ENCODE data around the gene PRKAA1.
A peak's percentile ranks its signal among the peaks of the same experiment; 100 is the strongest.

PRKAA1 gene

DNA sequence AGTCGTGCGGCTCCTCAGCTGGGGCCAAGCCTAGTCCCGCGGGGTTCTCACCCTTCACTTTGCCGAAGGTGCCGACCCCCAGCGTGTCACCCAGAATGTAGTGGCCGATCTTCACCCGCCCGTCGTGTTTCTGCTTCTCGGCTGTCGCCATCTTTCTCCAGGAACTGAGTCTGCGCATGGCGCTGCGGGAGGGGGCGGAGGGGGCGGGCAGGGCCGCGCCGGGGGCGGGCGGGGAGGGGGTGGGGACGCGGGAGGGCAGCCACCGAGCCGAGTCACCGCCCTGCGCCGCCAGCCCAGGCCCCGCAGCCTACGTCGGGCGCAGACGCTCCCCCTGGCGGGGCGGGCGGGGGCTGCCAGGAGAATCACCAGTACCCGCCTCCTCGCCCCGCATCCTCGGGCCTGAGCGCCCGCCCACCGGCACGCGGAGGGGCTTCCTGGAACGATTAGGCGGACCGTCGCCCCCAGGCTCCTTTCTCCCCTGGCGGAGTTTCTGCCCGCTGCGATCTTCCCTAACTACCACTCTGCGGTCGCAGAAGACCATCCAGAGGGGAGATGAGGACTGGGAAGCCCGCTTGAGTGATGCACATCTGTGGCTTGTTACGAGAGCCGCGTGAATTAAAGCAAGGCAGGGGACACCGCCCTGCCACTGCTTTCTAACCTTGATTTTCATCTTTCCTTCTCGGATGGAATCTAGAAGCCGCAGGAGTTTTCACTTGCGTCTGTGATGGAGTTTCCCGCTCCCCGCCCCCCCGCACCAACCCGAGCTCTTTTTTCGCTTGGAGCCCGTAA is at the start of gene PRKAA1:
Gene PRKAA1, minus strand, starts transcription at position 363 of the 789 bp plus-strand sequence. Its CDS starts 185 bp downstream, at position 178.
- DNase-seq (ENCODE audit: low read depth, low spot score): peak; percentile 52

DNA sequence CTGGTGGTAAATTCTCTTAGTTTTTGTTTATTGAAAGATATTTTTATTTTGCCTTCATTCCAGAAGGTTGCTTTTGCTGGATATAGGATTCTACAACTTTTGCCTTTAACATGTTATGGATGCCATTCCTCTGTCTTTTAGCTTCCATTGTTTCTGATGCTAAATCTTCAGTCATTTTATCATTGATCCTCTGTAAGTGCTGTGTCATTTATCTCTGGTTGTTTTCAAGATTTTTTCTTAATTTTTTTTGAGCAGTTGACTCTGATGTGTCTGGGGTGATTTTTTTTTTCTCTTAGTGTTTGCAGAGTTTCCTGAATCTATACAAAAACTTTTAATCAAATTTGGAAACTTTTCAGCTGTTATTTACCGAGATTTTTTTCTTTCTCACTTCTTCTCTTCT is 49.4 kb upstream of the PRKAA1 start:
- no peak for DNase-seq (ENCODE audit: low read depth, low spot score)

DNA sequence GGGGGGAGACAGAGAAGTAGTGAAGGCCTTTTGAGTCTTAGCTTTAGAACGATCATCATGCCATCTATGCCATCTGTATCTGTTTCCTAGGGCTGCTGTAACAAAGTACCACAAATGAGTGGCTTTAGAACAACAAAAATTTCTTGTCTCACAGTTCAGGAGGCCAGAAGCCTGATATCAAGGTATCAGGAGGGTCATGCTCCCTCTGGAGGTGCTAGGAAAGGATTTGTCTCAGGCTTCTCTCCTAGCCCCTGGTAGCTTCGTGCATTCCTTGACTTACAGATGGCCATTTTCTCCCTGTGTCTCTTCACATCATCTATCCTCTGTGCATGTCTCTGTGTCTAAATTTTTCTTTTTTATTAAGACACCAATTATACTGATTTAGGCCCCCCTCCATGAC is 48.2 kb upstream of the PRKAA1 start:
- DNase-seq (ENCODE audit: low read depth, low spot score): no peak

DNA sequence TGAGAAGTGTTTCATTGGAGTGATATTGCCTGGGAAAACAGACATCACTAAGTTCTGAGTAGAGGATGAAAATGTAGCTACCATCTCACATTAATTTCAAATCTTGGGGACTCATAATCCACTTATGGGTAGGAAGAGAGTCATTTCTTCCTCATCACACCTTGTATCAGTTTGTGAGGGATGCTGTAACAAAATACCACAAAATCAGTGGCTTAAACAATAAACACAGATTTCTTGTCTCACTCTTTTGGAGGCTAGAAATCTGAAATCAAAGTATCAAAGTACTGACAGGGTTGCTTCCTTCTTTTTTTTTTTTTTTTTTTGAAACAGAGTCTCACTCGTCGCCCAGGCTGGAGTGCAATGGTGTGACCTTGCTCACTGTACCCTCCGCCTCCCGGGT is 46.4 kb upstream of the PRKAA1 start:
- DNase-seq (ENCODE audit: low read depth, low spot score): no peak

DNA sequence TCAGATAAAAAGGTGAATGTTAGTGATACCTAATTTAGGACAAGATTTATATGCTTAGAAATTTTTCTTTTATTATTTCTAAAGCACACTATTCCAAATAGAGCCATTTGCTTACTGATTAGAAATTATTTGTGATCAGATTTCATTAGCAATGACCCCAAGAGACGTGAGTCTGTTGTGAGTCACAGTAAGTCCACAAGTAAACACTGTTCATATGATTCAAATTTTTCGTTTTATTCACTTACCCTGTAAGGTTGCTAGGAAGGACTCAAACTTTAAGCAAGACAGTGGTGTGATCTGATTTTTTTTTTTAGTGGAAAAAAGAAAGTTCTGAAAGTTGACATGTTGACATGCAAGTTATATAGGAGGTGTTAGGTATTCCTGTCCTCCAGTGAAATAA is 44.2 kb upstream of the PRKAA1 start:
- no peak for DNase-seq (ENCODE audit: low read depth, low spot score)

DNA sequence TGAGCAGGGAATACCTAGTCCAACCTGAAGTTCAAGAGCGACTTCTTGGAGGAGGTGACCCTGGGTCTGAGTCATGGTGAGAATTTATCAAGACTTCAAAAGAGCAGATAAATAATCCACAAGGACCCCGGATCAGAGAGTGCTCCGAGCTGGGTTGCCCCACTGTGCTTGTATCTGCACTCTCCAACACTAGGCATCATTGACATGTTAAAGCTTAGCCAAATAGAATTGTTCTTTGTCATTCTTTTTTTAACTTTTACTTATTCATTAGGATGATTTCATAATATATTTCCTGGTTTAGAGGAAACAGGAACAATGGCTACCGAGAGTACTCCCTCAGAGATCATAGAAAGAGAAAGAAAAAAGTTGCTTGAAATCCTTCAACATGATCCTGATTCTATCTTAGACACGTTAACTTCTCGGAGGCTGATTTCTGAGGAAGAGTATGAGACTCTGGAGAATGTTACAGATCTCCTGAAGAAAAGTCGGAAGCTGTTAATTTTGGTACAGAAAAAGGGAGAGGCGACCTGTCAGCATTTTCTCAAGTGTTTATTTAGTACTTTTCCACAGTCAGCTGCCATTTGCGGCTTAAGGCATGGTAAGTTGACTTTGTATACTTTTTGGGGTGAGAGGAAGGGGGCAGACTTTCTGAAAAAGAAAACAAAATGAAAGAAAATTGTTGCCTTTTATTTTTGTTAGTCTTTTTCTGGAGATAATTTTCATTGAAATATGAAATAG is 43.1 kb upstream of the PRKAA1 start, which contains the start of gene CARD6:
Gene CARD6, plus strand, starts transcription at position 300 of the 738 bp plus-strand sequence. Its CDS starts 16 bp downstream, at position 316.
- DNase-seq (ENCODE audit: low read depth, low spot score): no peak

DNA sequence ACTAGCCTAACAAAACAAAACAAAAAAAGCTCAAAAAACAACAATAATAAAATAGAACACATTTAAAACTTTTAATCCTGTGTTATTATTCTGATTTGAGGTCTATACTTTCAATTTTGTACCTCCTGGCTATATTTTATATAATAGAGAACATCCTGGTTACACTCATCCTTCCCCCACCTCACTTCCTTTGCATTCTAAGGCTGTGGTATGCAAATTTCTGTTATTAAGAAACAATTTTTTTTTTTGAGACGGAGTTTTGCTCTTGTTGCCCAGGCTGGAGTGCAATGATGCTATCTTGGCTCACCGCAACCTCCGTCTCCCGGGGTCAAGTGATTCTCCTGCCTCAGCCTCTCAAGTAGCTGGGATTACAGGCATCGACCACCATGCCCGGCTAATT is 39.9 kb upstream of the PRKAA1 start:
- DNase-seq (ENCODE audit: low read depth, low spot score): no peak

DNA sequence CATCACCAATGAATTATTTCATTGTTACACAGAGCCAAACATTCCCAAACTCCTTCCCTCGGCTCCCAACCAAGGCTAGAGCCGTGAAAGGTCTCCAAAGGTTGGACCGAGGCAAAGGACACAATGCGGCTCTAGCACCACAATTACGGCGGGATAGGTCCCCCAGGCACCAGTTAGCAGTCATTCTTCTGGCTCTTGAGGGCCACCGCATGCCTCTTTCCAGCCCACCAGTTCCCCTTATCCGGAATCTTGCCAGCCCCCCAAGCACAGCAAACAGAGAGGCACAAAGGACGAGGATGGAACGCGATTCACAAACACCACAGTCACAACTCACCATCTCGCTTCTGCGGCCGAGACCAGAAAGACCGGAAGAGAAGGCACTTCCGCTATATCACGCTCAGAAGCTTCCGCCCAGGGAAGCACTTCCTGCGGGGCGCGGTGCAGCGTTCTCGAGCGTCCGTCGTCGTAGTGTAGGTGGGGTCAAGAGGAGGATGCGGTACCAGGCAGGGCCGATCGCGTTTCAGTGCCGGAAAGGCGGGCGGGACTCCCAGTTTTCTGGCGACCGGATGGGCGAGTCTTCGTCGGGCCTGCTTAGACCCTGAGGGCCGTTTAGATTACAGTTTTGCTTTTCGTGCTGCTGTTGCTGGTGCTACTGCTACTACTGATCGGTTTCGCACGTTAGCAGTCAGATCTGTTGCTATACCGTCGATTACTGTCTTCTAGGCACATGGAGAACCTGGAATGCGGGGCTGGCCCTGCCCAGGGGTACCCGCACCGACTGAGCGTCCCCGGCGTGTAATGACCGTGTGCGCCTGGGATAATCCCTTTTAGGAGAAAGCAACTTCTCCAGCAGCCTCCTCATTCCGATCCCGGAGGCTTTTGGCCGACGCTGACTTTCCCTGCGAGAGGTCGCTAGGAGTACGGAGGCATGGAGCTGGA is 36.9 kb upstream of the PRKAA1 start, which contains the start of gene RPL37:
Gene RPL37, minus strand, starts transcription at position 374 of the 939 bp plus-strand sequence. Its CDS starts 37 bp downstream, at position 337.
- DNase-seq (ENCODE audit: low read depth, low spot score): peak; percentile 94

DNA sequence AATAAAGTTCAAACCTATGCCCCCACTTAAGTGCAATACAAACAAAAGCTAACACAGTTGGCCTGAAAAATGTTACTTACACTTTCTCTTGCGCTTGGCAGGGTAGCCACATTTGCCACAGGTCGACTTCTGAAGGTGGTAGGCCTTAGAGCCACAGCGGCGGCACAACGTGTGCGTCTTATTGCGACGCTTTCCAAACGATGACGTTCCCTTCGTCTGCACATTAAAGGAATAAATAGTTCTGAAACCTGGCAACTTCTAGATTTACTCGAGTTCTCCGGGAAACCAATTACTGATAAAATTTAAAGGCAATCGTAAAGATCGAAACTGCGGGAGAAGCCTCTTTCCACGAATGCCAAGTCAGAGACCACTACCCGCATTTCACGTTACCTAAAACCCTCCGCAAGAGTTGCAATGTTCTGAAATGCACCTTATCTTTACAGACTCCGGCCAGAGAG is 36.2 kb upstream of the PRKAA1 start:
- DNase-seq (ENCODE audit: low read depth, low spot score): no peak

DNA sequence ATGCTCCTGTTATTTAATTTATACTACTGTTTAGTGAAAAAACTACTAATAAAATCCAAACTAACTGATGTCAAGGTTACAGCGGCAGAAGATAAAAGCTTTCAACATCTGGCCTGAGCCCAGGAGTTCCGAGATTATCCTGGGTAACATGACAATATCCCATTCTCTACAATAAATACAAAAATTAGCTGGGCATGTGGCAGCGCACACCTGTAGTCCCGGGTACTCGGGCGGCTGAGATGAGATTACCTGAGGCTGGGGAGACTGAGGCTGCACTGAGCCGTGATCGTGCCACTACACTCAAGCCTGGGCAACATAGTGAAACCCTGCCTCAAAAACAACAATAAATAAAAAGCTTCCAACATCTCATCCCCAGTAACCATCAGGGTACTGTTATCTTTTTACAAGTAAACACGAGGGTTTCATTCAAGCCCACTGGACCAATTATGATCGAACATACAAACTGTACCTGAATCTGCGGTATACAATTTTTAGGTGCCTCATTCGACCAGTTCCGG is 35.6 kb upstream of the PRKAA1 start:
- no peak for DNase-seq (ENCODE audit: low read depth, low spot score)

DNA sequence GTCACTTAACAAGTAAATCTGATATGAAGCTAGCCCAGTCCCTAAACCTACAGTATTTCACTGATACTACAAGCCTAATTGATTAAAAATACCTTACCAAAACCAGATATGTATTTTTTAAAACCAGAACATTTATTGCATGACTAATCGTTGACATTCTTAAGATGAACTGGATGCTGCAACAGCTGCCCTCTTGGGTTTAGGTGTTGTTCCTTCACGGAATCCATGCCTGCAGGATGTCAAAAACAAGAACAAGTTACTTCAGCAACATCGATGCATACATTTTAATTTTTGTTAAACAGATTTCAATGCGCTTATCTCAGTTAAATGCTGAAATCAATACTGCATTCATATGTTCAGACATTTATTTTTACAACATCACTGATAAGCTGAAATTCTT is 34.2 kb upstream of the PRKAA1 start:
- DNase-seq (ENCODE audit: low read depth, low spot score): no peak

DNA sequence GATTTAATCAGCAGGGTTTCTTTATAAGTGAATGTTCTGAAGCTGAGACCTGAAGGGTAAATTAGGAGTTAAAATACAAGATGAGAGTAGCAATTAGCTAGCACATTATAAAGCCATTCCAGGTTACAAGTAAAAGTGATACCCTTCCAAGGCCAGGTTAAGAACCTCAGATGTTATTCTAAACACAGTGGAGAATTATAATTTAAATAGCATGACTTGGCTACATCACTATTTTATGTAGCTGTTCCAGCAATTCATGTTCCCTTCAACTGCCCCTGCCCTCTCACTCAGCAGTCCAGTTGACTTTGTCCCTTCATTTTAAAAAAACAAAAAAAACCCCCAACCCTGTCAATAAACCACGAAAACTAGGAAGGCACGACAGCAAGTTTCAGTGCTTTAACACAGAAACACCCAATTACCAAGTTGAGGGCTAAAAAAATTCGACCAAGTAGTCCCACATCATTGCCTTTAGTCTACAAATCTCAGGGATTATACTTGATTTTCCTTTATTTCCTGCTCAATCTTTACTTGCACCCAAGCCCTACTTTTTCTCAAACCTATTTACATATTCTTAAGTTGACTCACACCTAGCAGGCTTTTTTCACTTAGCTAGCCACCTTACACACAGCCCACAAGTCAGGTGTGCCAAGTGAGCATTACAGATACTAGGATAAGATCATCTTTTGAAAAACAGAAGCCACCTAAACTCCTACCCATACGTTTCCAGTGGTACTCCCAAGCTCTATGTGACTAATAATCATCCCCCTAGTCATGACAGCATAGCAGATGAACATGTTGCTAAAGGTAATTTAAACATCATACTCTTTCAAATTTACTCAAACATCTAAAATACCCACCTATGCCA is 33.4 kb upstream of the PRKAA1 start:
- DNase-seq (ENCODE audit: low read depth, low spot score): no peak

DNA sequence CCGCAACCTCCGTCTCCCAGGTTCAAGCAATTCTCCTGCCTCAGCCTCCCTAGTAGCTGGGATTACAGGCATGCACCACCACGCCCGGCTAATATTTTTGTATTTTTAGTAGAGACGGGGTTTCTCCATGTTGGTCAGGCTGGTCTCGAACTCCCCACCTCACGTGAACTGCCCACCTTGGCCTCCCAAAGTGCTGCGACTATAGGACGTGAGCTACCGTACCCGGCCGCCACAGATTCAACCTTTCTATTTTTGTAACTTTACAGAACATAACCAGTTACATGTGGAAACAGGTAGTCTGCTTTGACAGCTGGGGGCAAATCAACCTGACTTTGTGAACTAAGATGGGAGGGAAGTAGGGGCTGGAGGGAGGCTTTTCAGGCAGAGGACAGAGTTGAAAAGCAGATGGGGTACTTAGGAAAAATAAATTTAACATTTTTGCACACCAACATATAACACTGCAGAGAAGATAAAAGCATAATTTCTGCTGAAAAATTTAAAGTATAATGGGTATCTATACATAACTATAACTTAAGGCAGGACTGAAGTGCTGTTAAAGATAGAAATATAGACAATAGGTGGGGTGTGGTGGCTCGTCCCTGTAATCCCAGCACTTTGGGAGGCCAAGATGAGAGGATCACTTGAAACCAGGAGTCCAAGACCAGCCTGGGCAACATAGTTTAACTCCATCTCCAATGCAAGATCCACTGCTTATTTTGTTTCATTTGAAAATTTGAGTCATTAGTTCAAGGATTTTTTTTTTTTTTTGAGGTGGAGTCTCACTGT is 31.8 kb upstream of the PRKAA1 start:
- DNase-seq (ENCODE audit: low read depth, low spot score): no peak

DNA sequence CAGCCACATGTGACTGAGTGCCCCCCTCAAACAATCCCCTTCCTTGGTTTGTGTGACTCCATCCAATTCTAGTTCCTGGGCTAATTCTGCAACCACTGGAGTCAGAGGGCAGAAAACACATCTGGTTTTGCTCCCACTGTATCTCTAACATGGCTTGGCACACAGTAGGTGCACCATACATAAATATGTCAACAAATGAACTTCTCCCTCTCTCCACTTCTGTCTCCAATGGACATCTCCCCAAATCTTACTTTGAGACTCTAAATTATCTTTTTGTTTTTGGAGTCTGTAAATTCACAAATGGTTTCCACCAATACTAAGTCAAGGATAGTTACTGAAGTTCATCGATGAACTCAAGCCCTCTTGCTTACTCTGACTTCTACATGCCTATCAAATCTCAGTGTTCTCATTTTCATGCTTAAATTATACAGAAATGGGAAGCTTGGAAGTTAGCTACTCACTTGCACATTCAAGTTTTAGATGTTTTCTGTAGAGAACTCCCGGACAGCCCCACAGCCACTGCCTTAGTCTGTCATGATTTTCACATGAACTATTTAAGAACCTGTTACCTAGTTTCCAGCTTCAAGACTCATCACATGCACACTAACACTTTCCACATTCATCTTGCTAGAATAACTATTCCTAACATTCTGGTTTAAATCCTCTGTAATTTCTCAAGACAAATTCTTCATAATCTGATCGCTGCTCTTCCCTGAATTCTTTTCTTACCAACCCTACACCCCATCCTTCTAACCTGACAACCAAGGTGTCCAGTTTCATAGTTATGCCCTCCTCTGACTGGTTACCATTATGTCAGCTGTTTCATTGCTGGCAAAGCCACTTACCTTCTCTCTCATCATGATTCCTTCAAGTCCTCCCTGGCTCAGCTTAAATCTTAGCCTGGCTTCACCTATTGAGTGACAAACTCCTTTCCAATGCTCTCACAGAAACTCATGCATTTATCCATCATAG is 30.8 kb upstream of the PRKAA1 start:
- no peak for DNase-seq (ENCODE audit: low read depth, low spot score)

DNA sequence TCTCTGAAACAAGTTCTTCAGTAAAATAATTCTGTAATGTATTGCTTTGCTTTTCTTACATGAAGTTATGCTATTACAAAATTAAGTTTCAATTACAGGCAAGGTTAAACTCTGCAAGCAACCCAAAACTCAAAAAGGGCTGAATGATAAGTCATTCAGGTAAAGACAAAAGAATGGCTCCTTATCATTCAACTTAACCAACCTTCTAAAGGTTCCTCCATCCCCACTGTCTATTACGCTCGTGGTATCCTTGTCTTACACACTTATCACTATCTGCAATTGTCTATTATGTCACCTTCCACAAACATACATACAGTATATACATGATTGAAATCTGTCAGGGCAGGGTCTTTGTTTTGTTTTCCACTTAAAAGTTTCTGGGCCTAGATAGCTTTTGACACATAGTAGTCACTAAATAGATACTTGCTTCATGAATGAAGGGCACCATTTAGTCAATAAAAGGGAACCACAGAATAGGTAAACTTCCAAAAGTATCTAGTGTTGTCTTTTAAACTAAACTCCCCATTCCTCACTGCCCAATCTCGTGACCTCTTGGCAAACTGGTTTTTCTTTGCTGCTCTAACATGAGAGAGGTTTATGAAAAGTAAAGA is 30.0 kb upstream of the PRKAA1 start:
- DNase-seq (ENCODE audit: low read depth, low spot score): no peak

DNA sequence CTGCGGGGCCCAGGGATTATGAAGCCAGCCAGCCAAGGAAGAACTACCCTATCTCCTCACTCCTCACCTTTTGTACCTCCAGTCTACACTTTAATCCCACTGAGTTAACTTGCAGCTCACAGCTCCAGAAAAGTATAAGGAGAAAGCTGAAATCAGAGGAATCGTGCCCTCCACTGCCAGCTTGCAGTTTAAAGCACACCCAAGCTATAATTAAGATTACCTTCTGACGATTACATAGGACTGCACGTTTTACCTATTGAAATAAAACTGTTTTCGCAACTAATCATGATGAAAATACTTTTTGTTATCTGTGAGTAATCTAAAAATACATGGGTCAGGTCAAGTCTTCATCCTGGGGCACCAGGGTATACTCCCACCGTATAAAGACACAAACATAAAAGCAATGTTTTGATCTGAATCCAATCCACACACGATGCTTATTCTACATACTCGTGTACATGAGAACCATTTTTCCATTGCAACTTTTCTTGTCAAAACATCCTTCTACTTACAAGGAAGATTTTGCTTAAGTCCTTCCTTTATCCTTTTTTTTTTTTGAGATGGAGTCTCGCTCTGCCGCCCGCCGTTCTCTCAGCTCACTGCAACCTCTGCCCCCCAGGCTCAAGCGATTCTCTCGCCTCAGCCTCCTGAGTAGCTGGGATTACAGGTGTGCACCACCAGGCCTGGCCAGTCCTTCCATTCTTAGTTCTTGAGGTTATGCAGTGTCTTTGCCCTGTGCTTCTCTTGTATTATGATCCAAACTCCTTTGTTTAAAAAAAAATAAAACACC is 29.2 kb upstream of the PRKAA1 start:
- DNase-seq (ENCODE audit: low read depth, low spot score): no peak

Measured in brain pericyte (primary cell).